K562 (cell line): ENCODE data around the gene RPLP2. TPM values are rescaled to one million over a fixed set of nuclear protein-coding genes. Genes with fewer than 3 reads are reported as not detected.

Experiments used
- ATF1 ChIP-seq, 2 experiments: fragments of 450-650 bp in 1 of 2; IDR thresholded peaks; 2 replicates each; pipeline ENCODE4 v1.6.1; 2016; ENCODE audit warnings: missing compliant biosample characterization in 1 of 2, missing genetic modification characterization in 1 of 2
- C11orf30 ChIP-seq: fragments of 450-650 bp; IDR thresholded peaks from 2 replicates; pipeline ENCODE4 v1.6.1; 2016; ENCODE audit warnings: low read depth, mild to moderate bottlenecking
- CBFA2T2 ChIP-seq: fragments of 450-650 bp; conservative IDR thresholded peaks from 2 replicates; pipeline ENCODE4 v1.6.1; 2017; ENCODE audit warnings: mild to moderate bottlenecking
- CLOCK ChIP-seq: fragments of 250-450 bp; sonication (Bioruptor Pico); IDR thresholded peaks from 2 replicates; pipeline ENCODE4 v1.4.0; 2020; ENCODE audit warnings: mild to moderate bottlenecking, moderate library complexity, borderline replicate concordance
- POLR2G ChIP-seq: fragments of 200-400 bp; formaldehyde crosslinking; IDR thresholded peaks from 2 replicates; pipeline ENCODE4 v1.6.1; 2017; ENCODE audit warnings: low read depth, mild to moderate bottlenecking, antibody characterized with exemption, low read length, moderate library complexity
- PREB ChIP-seq: sonication (generic); formaldehyde crosslinking; IDR thresholded peaks from 2 replicates; pipeline ENCODE4 v1.8.1; 2023; ENCODE audit warnings: mild to moderate bottlenecking, missing genetic modification reagents
- ZBTB33 ChIP-seq: sonication (generic); formaldehyde crosslinking; IDR thresholded peaks from 2 replicates; pipeline ENCODE4 v1.8.1; 2023; ENCODE audit warnings: mild to moderate bottlenecking, missing genetic modification reagents
- ZNF407 ChIP-seq: fragments of 450-650 bp; IDR thresholded peaks from 2 replicates; pipeline ENCODE4 v1.6.1; 2016; ENCODE audit warnings: low read depth
- polyA plus RNA-seq, 8 experiments: library from polyadenylated mRNA; depleted of rRNA in 4 of 8; stranded (reverse) in 5 of 8; unstranded in 3 of 8; fragments of >200 nt; fragmentation: Nextera tagmentation in 2 of 8; fragmentation: Illumina TruSeq in 1 of 8; extraction: Ambion mirVana in 2 of 8; extraction: Trizol in 1 of 8; gene quantifications; 2 replicates each; pipeline versions ENCODE4 v1.2.1 to v1.2.3, GENCODE V29; 2011 to 2014; ENCODE audit warnings: inconsistent platforms in 1 of 8, missing spikeins in 1 of 8
- total RNA-seq, 7 experiments: library from RNA; depleted of rRNA in 6 of 7; stranded (reverse); fragments of >200 nt in 6 of 7; fragmentation: Illumina TruSeq in 2 of 7; extraction: Trizol in 2 of 7; gene quantifications; 2 replicates each; pipeline versions ENCODE4 v1.2.1 to v1.2.3, GENCODE V29; 2011 to 2021; ENCODE audit warnings: low replicate concordance in 1 of 7

Gene RPLP2
- total and polyA plus RNA-seq, 9 of the 15 experiments (the other 6 are each of a cell fraction or from before 2014, with no cell fraction given) = 528 to 3,807 (median 1,633) TPM

GRCh38 chr11:791658-792534 lies 17.9 kb upstream of the RPLP2 start (continued):
- TF ChIP-seq ZNF407 (no peak), ATF1 (CRISPR knock-in tag; IDR thresholded peaks at IDR 0.05) (no peak), ATF1 (tag; IDR thresholded peaks at IDR 0.05) (no peak), CBFA2T2 (no peak), ZBTB33 (CRISPR knock-in tag) (peak; percentile 47; the same call in 1 of the 2 replicates), C11orf30 (no peak), POLR2G (peak; percentile 54), CLOCK (no peak), PREB (CRISPR knock-in tag) (no peak)
